AG09309 (cell line): ENCODE results near the gene KSR1.
"Not testable (repeated sequence)": the region's sequence is repeated elsewhere in the genome, so short reads cannot be mapped to it uniquely, and the experiment has no call there.

Experiments
- DNase-seq: peaks from one replicate; pipeline ENCODE4 v3.0.0-alpha.2; 2010; ENCODE audit warnings: low read depth
- H3K4me3 ChIP-seq: 2 replicates; pipeline ENCODE4 v1.5.1; 2011; ENCODE audit warnings: mild to moderate bottlenecking, low read depth, low read length, moderate library complexity; ENCODE audit not compliant: control insufficient read depth
- TF ChIP-seq, protein P1 (sequence below): IDR thresholded peaks from 2 replicates; pipeline ENCODE4 v1.5.1; 2011; ENCODE audit warnings: mild to moderate bottlenecking, low read depth, low read length, inconsistent platforms; ENCODE audit not compliant: insufficient read depth, control insufficient read depth; ENCODE audit errors: missing control alignments

The KSR1 gene

DNA sequence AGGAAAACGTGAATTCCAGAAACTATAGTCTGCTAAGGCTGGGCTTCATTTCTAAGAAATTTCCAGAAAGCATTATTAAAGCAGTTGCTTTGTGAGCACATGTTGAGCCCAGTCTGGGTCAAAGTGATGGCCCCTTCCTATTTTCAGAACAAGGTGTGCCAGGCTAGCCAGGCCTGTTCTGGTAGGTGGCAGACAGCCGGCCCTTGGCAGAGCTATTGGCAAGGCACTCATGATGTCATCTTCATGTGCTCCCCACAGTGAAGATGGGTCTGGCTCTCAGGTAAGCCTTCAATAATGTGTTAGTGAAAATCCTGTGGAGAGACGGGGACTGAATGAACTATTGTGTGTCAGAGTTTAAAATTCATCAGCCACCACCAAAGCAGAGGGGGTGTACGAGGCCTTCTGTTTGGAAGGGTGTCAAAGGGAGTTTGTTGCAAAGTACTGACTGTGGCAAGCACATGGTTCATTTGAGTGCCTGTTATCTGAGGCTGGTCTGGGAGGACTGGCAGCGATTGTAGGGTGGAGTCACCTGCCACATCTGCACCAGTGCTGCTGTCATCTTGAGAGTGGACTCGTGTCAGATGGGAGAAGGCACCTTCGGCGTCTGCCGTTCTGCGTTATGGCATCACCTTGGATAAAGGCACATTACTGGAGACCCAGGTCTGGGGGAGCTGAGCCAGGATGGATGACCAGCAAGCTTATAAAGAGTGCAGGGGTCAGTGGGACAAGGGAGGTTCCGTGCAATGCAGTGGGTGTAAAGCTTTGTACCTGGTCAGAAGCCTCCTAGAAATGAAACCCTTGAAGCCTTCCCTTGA is 43.4 kb downstream of the KSR1 start:
- TF ChIP-seq, protein P1, sequence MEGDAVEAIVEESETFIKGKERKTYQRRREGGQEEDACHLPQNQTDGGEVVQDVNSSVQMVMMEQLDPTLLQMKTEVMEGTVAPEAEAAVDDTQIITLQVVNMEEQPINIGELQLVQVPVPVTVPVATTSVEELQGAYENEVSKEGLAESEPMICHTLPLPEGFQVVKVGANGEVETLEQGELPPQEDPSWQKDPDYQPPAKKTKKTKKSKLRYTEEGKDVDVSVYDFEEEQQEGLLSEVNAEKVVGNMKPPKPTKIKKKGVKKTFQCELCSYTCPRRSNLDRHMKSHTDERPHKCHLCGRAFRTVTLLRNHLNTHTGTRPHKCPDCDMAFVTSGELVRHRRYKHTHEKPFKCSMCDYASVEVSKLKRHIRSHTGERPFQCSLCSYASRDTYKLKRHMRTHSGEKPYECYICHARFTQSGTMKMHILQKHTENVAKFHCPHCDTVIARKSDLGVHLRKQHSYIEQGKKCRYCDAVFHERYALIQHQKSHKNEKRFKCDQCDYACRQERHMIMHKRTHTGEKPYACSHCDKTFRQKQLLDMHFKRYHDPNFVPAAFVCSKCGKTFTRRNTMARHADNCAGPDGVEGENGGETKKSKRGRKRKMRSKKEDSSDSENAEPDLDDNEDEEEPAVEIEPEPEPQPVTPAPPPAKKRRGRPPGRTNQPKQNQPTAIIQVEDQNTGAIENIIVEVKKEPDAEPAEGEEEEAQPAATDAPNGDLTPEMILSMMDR: no peak
- H3K4me3 ChIP-seq: no peak overlapping the region
- DNase-seq: no peak

DNA sequence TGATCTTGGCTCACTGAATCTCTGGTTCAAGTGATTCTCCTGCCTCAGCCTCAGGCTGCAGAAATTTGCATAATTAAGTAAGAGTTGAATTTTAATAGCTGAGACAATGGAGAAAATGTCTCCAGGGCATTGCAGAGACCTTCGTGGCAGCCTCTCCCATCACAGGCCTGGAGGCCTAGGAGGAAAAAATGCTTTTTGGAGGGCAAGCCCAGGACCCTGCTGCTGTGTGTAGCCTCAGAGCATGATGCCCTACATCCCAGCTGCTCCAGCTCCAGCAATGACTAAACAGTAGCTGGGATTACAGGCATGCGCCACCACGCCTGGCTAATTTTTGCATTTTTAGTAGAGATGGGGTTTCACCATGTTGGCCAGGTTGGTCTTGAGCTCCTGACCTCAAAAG is 45.1 kb downstream of the KSR1 start:
- H3K4me3 ChIP-seq, DNase-seq: not testable (repeated sequence)

DNA sequence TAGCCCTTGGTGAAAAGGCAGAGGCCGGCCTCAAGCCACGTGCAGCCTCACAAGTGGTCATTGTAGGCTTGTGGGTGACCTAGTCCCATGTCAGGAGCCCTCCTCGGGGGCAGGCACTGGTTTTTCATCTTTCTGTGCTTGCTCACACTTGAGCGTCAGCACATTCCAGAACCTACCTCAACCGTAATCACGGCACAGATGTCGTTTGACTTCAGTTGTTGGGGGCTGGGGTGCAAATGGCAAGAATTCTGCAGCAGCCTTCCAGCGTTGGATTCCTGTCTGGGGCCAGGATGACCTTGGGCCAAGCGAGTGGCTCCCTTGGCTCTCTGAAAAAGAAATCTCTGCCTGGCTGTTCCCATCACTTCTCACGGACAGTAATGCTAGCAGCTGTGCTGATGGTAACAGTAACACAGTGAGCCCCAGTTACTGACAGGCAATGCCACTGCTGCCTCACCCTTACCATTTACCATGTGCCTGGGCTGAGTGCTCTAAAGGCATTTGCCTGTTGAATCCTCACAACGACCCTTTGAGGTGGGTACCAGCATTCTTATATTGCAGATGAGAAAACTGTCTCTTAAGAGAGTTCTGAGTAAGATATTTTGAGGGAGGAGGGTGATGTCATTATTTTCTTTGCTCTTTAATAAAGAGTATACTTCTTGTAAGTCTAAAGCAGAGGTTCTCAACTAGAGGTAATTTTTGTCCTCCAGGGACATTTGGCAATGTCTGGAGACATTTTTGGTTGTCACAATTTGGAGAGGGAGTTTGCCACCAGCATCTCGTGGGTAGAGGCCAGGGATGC is 46.5 kb downstream of the KSR1 start:
- no peak overlapping the region for H3K4me3 ChIP-seq
- peak; percentile 41 for DNase-seq
- TF ChIP-seq, protein P1: no peak

DNA sequence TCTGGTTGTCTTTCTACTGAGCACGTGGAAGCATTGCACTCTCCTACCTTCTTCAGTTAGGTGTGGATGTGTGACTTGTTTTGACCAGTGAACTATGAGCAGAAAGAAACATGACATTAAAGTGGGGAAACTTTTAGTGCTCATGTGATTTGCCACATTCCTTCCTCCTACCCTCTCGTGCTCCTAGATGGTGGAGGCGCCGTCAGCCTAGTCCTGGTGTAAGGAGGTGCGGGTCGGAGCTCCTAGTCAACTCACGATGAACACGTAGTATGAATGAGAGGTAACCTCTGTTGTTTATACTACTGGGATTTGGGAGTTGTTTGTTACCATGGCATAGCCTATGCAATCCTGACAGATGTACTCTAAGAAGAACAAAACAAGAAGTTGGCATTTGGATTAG is 47.4 kb downstream of the KSR1 start:
- DNase-seq: no peak
- H3K4me3 ChIP-seq: no peak overlapping the region

DNA sequence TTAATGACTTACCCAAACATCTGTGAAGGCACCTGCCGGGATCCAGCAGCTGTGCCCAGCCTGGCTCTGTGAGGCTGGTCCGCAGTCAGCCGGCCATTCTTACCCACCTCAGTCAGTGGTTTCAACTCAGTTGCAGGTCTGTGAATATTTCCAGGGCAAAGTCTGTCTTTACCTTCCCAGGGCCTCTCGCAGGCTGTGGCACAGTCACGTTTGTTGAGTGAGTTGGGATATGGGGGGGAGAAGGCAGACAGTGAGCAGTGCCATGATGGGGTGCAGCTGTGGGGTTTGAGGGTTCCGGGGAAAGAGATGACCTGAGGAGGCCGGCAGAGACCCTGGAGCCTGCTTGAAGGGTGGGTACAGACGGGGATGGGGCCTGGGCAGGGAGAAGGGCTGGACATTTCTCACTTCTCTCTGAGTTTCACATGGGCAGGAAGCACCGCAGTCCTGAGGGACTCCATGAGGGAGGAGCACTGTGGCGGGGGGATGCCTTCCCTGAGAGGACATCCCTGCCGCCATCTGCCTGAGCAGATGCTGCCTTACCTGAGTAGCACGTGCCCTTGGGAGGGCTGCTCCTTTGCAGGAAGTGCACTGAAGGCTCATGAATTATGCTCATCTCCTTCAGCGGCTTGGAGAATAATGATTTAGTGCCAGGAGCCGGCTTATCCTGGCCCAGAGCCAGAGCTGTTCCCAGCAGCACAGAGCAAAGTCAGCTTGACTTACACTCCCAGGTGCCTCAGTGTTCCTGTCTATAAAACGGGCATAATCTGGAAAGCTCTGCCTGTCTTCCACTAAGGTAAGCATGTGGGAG is 48.1 kb downstream of the KSR1 start:
- TF ChIP-seq, protein P1: no peak
- no peak overlapping the region for H3K4me3 ChIP-seq
- DNase-seq: no peak

More for the DNA sequence above, 47.4 kb downstream of the KSR1 start:
- TF ChIP-seq, protein P1: no peak

DNA sequence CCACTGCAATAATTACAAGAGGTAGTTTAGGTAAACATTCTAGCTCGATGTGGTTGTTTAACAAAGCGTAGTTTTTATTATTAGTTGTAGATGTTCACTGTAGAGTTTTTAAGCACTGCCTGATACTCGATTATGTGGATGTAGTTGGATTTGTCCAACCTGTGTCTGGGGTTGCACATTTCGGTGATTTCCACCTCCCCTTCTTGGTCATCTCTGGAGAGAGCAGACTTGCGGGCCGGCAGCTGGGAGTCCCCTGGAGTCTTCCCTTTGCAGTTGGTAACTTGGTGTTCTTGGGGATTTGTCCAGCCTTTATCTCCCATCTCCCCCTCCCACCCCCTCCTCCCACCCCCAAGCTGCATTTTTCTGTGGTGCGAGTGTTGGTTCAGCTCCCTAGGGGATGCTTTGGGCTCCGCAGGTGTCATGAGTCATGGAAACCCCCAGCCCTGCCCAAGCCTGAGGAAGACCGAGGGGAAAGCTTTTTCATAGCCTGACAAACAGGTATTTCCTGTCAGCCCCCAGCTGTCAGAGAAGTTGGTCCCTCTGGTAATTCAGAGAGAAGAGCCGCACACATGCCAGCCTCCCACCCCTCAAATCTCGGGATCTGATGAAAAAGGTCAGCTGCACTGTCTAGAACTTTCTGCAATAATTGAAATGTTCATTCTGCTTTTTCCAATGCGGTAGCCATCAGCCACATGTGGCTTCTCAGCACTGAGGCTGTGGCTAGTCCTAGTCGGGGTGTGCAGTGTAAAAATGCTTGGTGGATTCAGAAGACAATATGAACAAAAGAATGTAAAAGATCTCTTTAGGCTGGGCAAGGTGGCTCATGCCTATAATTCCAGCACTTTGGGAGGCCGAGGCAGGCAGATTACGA is 50.3 kb downstream of the KSR1 start:
- no peak overlapping the region for H3K4me3 ChIP-seq
- TF ChIP-seq, protein P1: no peak
- DNase-seq: no peak
